ENCODE data around the gene TCOF1.

The TCOF1 gene, protein sequence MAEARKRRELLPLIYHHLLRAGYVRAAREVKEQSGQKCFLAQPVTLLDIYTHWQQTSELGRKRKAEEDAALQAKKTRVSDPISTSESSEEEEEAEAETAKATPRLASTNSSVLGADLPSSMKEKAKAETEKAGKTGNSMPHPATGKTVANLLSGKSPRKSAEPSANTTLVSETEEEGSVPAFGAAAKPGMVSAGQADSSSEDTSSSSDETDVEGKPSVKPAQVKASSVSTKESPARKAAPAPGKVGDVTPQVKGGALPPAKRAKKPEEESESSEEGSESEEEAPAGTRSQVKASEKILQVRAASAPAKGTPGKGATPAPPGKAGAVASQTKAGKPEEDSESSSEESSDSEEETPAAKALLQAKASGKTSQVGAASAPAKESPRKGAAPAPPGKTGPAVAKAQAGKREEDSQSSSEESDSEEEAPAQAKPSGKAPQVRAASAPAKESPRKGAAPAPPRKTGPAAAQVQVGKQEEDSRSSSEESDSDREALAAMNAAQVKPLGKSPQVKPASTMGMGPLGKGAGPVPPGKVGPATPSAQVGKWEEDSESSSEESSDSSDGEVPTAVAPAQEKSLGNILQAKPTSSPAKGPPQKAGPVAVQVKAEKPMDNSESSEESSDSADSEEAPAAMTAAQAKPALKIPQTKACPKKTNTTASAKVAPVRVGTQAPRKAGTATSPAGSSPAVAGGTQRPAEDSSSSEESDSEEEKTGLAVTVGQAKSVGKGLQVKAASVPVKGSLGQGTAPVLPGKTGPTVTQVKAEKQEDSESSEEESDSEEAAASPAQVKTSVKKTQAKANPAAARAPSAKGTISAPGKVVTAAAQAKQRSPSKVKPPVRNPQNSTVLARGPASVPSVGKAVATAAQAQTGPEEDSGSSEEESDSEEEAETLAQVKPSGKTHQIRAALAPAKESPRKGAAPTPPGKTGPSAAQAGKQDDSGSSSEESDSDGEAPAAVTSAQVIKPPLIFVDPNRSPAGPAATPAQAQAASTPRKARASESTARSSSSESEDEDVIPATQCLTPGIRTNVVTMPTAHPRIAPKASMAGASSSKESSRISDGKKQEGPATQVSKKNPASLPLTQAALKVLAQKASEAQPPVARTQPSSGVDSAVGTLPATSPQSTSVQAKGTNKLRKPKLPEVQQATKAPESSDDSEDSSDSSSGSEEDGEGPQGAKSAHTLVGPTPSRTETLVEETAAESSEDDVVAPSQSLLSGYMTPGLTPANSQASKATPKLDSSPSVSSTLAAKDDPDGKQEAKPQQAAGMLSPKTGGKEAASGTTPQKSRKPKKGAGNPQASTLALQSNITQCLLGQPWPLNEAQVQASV (N-terminal part only)

GRCh38 chr5:150357326-150358260 is at the start of gene TCOF1:
Gene TCOF1, plus strand, starts transcription at chr5:150357697. Its CDS starts 50 bp downstream, at chr5:150357747.
- DNase-seq (ENCODE audit: insufficient read length, low spot score) (peak; percentile 82), FAIRE-seq (no peak)
- TF ChIP-seq, protein P1, sequence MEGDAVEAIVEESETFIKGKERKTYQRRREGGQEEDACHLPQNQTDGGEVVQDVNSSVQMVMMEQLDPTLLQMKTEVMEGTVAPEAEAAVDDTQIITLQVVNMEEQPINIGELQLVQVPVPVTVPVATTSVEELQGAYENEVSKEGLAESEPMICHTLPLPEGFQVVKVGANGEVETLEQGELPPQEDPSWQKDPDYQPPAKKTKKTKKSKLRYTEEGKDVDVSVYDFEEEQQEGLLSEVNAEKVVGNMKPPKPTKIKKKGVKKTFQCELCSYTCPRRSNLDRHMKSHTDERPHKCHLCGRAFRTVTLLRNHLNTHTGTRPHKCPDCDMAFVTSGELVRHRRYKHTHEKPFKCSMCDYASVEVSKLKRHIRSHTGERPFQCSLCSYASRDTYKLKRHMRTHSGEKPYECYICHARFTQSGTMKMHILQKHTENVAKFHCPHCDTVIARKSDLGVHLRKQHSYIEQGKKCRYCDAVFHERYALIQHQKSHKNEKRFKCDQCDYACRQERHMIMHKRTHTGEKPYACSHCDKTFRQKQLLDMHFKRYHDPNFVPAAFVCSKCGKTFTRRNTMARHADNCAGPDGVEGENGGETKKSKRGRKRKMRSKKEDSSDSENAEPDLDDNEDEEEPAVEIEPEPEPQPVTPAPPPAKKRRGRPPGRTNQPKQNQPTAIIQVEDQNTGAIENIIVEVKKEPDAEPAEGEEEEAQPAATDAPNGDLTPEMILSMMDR (IDR thresholded peaks at IDR 0.05; ENCODE audit: insufficient read depth, missing control alignments): no peak

DNA sequence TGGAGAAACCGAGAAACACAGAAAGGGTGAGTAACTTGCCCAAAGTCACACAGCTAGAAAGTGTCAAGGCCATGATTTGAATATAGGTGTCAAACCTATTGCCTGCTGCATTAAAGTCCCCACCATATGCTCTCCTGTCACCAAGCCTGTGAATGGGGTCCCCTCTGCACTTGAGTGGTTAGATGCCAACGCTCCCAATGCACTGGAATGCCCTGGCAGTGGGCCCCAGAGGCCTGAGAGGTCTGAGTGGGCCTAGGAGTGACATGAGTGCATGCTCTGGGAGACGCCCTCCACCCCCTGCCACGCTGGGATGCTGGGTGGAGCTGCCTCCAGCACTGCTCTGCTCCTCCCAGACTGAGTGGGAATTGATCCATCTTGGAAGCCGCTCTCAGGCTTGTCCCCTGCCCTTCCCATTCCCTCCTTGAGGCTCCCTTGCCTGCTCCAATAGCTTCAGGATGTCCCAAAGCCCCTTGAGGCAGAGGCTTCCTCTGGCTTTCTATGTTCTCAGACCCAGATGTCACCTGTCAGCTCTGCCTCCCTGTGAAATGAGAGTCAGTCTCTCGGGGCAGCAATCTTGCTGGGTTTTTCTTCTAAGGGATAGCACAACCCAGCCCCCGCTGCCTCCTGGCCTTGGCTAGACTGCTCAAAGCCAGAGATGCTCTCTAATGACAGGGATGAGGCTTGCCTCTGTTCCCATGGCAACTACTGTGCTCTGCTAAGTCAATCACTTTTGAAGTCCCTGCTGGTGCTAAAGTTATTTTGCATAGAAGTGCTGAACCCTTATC is 48.2 kb upstream of the TCOF1 start:
- DNase-seq (ENCODE audit: insufficient read length, low spot score) (no peak), FAIRE-seq (no peak)
- TF ChIP-seq, protein P1 (IDR thresholded peaks at IDR 0.05; ENCODE audit: insufficient read depth, missing control alignments): no peak

GRCh38 chr5:150309886-150310239 is 47.6 kb upstream of the TCOF1 start:
- TF ChIP-seq, protein P1 (IDR thresholded peaks at IDR 0.05; ENCODE audit: insufficient read depth, missing control alignments): no peak
- FAIRE-seq: no peak
- DNase-seq (ENCODE audit: insufficient read length, low spot score): no peak

DNA sequence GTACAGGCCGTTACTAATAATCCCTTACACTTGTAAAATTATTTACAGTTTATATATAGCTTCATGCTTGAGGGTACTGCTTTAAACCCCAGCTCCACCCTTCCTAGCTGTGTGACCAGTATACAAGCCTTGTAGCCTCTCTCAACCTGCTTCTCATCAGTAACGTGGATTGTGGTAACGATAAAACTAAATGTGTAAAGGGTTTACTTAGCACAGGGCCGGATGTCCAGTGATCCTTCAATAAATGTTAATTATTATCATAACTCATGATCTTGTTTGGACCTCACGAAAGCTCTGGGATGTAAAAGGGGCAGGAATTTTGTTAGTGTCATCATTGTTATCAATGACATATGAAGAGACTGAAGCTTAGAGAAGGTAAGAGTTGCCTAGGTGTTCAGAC is 47.3 kb upstream of the TCOF1 start:
- no peak for DNase-seq (ENCODE audit: insufficient read length, low spot score)
- no peak for FAIRE-seq
- TF ChIP-seq, protein P1 (IDR thresholded peaks at IDR 0.05; ENCODE audit: insufficient read depth, missing control alignments): no peak

GRCh38 chr5:150311015-150311692 is 46.3 kb upstream of the TCOF1 start:
- FAIRE-seq (no peak), DNase-seq (ENCODE audit: insufficient read length, low spot score) (no peak)
- TF ChIP-seq, protein P1 (IDR thresholded peaks at IDR 0.05; ENCODE audit: insufficient read depth, missing control alignments): no peak
